GM12873 (cell line): Measurements from ENCODE around the gene ATG7.

Experiments used
- CTCF ChIP-seq: IDR thresholded peaks from 2 replicates; pipeline ENCODE4 v1.5.1; 2012; ENCODE audit warnings: low read depth, mild to moderate bottlenecking, moderate library complexity, low read length, control low read depth; ENCODE audit not compliant: insufficient read depth; ENCODE audit errors: missing control alignments

Gene ATG7

GRCh38 chr3:11476735-11477144 is 204.5 kb downstream of the ATG7 start:
- no peak for TF ChIP-seq CTCF

DNA sequence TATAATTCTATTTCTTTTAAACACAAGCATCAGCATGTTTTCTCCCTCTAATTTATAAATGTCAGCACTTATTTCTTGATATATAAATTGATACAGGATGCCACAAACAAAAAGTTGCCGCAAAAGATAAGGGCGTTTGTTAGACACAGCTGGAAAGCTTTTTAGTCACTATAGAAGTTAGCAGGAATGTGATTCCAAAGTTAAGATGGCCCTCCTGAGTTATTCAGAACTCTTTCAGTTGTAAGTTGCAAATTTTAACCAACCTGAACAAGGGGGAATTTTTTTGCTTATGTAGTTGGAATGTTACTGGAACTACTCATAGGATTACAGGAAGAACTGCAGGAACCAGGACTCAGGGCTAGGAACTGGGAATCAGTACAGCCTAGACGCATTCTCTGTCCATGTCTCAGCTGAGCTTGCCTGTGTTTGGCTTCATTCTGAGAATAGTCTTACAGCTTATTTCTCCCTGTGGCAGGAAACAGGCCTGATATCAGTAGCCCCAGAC is 205.3 kb downstream of the ATG7 start:
- no peak for TF ChIP-seq CTCF

DNA sequence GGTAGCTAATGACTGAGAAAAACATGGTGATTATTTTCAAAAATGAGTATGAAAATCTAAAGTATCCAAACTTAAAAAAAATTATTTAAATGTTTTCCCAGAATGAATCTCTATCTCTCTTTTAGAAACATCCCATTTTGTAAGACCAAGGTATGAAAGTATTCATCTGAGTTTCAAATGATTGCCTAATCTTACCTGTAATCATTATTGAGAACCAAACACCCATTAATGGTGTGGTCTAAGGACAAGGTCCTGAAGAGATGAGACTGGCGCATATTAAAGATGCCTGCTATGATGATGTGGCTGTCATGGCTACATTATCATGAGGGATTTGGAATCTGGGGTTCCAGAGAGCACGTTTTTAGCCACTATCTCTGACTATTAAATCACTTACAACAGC is 206.0 kb downstream of the ATG7 start:
- TF ChIP-seq CTCF, result no peak

DNA sequence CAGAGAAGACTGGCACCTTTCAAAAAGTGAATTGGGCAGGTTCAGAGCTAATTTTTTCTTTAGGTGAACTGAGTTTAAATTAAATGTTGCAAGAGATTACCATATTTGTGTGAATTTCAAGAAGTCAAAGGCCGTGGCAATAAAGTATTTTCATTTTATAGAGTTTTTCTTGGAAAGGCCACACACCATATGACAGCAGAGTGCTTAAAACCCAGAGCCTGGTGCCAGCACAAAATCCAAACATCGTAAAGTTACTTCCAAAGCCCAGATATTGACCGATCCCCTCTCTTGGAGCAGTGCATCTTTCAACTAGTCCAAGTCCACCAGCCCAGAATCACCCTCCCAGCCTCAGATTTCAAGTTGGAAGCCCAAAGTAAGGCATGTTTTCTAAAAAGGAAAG is 207.0 kb downstream of the ATG7 start:
- TF ChIP-seq CTCF, result no peak

- TF ChIP-seq CTCF, result no peak
Measured at GRCh38 chr3:11480663-11481298, 208.6 kb downstream of the ATG7 start.

DNA sequence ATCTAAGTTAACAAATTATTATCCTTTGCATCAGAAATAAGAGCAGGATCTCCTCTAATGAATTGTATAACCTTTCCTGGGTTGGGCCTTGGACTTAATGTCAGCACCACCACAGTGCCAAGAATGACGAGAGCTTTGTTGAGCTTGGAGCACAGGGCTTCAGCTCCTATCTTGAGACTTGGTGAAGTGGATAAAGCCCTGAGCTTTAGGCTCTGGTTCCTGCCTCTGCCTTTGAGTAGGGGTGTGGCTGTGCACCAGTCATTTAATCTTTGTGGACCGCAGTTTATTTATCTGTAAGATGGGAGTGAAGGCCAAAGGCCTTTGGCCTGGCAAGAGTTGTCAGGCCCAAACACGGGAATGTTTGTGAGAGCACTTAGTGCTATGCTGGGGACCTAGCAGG is 209.4 kb downstream of the ATG7 start:
- TF ChIP-seq CTCF, result no peak

GRCh38 chr3:11482021-11482420 is 209.8 kb downstream of the ATG7 start:
- no peak for TF ChIP-seq CTCF
